Endothelial cell of umbilical vein (primary cell): ENCODE results near the gene ZC3H18. TPM values are rescaled to one million over a fixed set of nuclear protein-coding genes. Genes with fewer than 3 reads are reported as not detected.

Experiments used
- BruUV-seq: library from RNA; stranded (reverse); fragments of 400-500 nt; replicated peaks from 2 replicates; lab custom pipeline; 2021; lab: Mats Ljungman, UMichigan
- CTCF ChIA-PET: fragments of 300-600, 350-600 bp; sonication (Branson Sonifier 250); formaldehyde crosslinking; loops from one replicate; lab custom pipeline; 2021; ENCODE audit warnings: antibody characterized with exemption, inconsistent platforms; lab: Charles Lee
- POLR2A ChIA-PET: fragments of 300-600, 350-600 bp; sonication (Branson Sonifier 250); formaldehyde crosslinking; loops from one replicate; lab custom pipeline; 2021; ENCODE audit warnings: antibody characterized with exemption, inconsistent platforms; lab: Charles Lee
- DNase-seq: peaks from one replicate; pipeline ENCODE4 v3.0.0-alpha.2; 2011; ENCODE audit warnings: low read depth, low spot score
- FAIRE-seq: peaks from 2 replicates; lab custom pipeline; 2011; peaks lifted over from hg19 to GRCh38; lab: Jason Lieb, UNC
- H2AFZ ChIP-seq: 2 replicates; pipeline ENCODE4 v1.6.0; 2012; ENCODE audit warnings: low read depth, low read length, control low read depth, inconsistent platforms
- H3K27ac ChIP-seq: 2 replicates; pipeline ENCODE4 v1.5.1; 2011; ENCODE audit warnings: low read depth, mild to moderate bottlenecking, control low read depth, low read length, moderate library complexity; ENCODE audit not compliant: insufficient read depth
- H3K27me3 ChIP-seq, 2 experiments: 2 replicates each; pipeline versions ENCODE4 v1.6.0 to v1.6.1; 2011; ENCODE audit warnings: low read length in 2 of 2, mixed read lengths in 1 of 2; ENCODE audit not compliant: control insufficient read depth in 2 of 2, insufficient read depth in 2 of 2
- H3K36me3 ChIP-seq, 2 experiments: 2 replicates in 1 of 2; 3 replicates in 1 of 2; pipeline ENCODE4 v1.5.1; 2011; ENCODE audit warnings: low read length in 2 of 2, mild to moderate bottlenecking in 1 of 2, moderate library complexity in 1 of 2; ENCODE audit not compliant: control insufficient read depth in 2 of 2, insufficient read depth in 2 of 2; ENCODE audit errors: extremely low read depth in 1 of 2
- H3K4me1 ChIP-seq: 3 replicates; pipeline ENCODE4 v1.5.1; 2011; ENCODE audit warnings: mild to moderate bottlenecking, low read length; ENCODE audit not compliant: control insufficient read depth, insufficient read depth; ENCODE audit errors: extremely low read depth
- H3K4me2 ChIP-seq: 2 replicates; pipeline ENCODE4 v1.6.1; 2011; ENCODE audit warnings: low read length, control low read depth, mixed read lengths; ENCODE audit not compliant: insufficient read depth
- H3K4me3 ChIP-seq, 3 experiments: fragments of 200-600 bp in 1 of 3; sonication (generic), shearing (Covaris generic) in 1 of 3; replicated peaks in 1 of 3; 2 replicates each; pipeline ENCODE4 v1.5.1; 2011 to 2016; ENCODE audit warnings: control low read depth in 3 of 3, low read length in 3 of 3, mild to moderate bottlenecking in 2 of 3, inconsistent platforms in 1 of 3, low read depth in 1 of 3, moderate library complexity in 1 of 3; ENCODE audit not compliant: insufficient read depth in 1 of 3
- H3K79me2 ChIP-seq: 2 replicates; pipeline ENCODE4 v1.6.0; 2012; ENCODE audit warnings: low read length, inconsistent platforms; ENCODE audit not compliant: control insufficient read depth, insufficient read depth
- H3K9ac ChIP-seq: replicated peaks from 2 replicates; pipeline ENCODE3; 2011; ENCODE audit warnings: low read length, control low read depth; ENCODE audit not compliant: insufficient read depth; ENCODE audit errors: extremely low read depth
- H3K9me1 ChIP-seq: replicated peaks from 3 replicates; pipeline ENCODE4 v1.6.0; 2011; ENCODE audit warnings: mild to moderate bottlenecking, low read length; ENCODE audit not compliant: control insufficient read depth, insufficient read depth; ENCODE audit errors: extremely low read depth
- H3K9me3 ChIP-seq: replicated peaks from 2 replicates; pipeline ENCODE4 v1.5.1; 2012; ENCODE audit warnings: low read length, inconsistent platforms; ENCODE audit not compliant: control insufficient read depth, insufficient read depth
- H4K20me1 ChIP-seq: replicated peaks from 2 replicates; pipeline ENCODE3; 2011; ENCODE audit warnings: mild to moderate bottlenecking, low read length; ENCODE audit not compliant: control insufficient read depth, insufficient read depth; ENCODE audit errors: extremely low read depth
- JUN ChIP-seq: IDR thresholded peaks from 2 replicates; pipeline ENCODE4 v1.6.1; 2011; ENCODE audit warnings: borderline replicate concordance, low read depth; ENCODE audit not compliant: insufficient read length, insufficient read depth
- MAX ChIP-seq: IDR thresholded peaks from 2 replicates; pipeline ENCODE4 v1.6.1; 2011; ENCODE audit not compliant: insufficient read depth, insufficient read length
- dilution Hi-C: fragments of 300-500 bp; cut with MboI; formaldehyde crosslinking; loops from one replicate; pipeline ENCODE4 v1.15.0; 2019; ENCODE audit warnings: low sequenced_read_pairs; ENCODE audit not compliant: extremely low pct_ligation_motif_present
- intact Hi-C: fragments of 100-400 bp; cut with micrococcal nuclease; formaldehyde crosslinking; loops from one replicate; pipeline ENCODE4 v1.10.0; 2022
- polyA plus RNA-seq, 4 experiments: library from polyadenylated mRNA; depleted of rRNA in 3 of 4; stranded (reverse) in 3 of 4; unstranded in 1 of 4; fragments of >200 nt; gene quantifications; 2 replicates each; pipeline versions ENCODE4 v1.2.1 to v1.2.3, GENCODE V29; 2011 to 2012; ENCODE audit warnings: missing spikeins in 1 of 4
- total RNA-seq: library from RNA; stranded (reverse); gene quantifications from 2 replicates; pipeline ENCODE4 v1.2.3, GENCODE V29; 2021

Gene ZC3H18
- total and polyA plus RNA-seq, 2 donors (not counting 3 experiments of a cell fraction or from before 2014, with no cell fraction given), result 12.1 to 52.8 TPM

GRCh38 chr16:88616320-88616719, 46.1 kb downstream of the ZC3H18 start:
- no peak for FAIRE-seq
- no peaks in the 10 kb centered on the region for H3K9me3 ChIP-seq

GRCh38 chr16:88616736-88617135, 46.5 kb downstream of the ZC3H18 start:
- peaks cover 0 to 19% of the 10 kb centered on the region in 2 experiments for H3K36me3 ChIP-seq
- H3K9me1 ChIP-seq, result no peaks in the 10 kb centered on the region
- no peak overlapping the region for H2AFZ ChIP-seq
- DNase-seq, result no peak
- no peaks in the 10 kb centered on the region for H4K20me1 ChIP-seq
- no peaks in the 10 kb centered on the region for H3K9me3 ChIP-seq
- H3K9ac ChIP-seq, result no peak overlapping the region
- no peak for FAIRE-seq
- intact Hi-C loops (no loop called here), dilution Hi-C loops (no loop called here)
- ChIA-PET CTCF (interaction anchor here (1.1 kb wide), 1 partner anchor 9 kb away, joined by 3 read pairs; no protein-coding TSS in a partner anchor), POLR2A (no interaction called here)
- H3K27ac ChIP-seq, result no peak overlapping the region
- peaks cover 4% of the 10 kb centered on the region for H3K79me2 ChIP-seq
- H3K27me3 ChIP-seq, result no peaks in the 10 kb centered on the region
- no peak overlapping the region for H3K4me2 ChIP-seq
- no peaks in the 10 kb centered on the region for H3K4me1 ChIP-seq
- BruUV-seq, result no TSS peak
- no peak for TF ChIP-seq MAX
- no peak for TF ChIP-seq JUN
- no peak overlapping the region for H3K4me3 ChIP-seq

More at GRCh38 chr16:88616320-88616719, 46.1 kb downstream of the ZC3H18 start:
- H3K9ac ChIP-seq, result no peak overlapping the region
- no peaks in the 10 kb centered on the region for H3K9me1 ChIP-seq
- H3K27ac ChIP-seq, result no peak overlapping the region
- BruUV-seq, result no TSS peak
- H3K27me3 ChIP-seq, result no peaks in the 10 kb centered on the region
- no peak for TF ChIP-seq JUN
- no peaks in the 10 kb centered on the region for H4K20me1 ChIP-seq
- H3K4me2 ChIP-seq, result no peak overlapping the region
- intact Hi-C loops, result no loop called here
- CTCF ChIA-PET, result interaction anchor here (1.1 kb wide), 1 partner anchor 9 kb away, joined by 3 read pairs; no protein-coding TSS in a partner anchor
- H3K4me1 ChIP-seq, result no peaks in the 10 kb centered on the region
- no peak overlapping the region for H2AFZ ChIP-seq
- POLR2A ChIA-PET, result no interaction called here
- dilution Hi-C loops, result no loop called here
- H3K4me3 ChIP-seq, result no peak overlapping the region
- H3K36me3 ChIP-seq, result peaks cover 0 to 21% of the 10 kb centered on the region in 2 experiments
- DNase-seq, result no peak
- H3K79me2 ChIP-seq, result peaks cover 4% of the 10 kb centered on the region
